Suprapubic skin (tissue), 4 donors: Measurements from ENCODE around the gene SMIM14.

Experiments
- EP300 ChIP-seq: sonication (generic); formaldehyde crosslinking; IDR thresholded peaks from one replicate; pipeline ENCODE4 v1.6.1; 2017; ENCODE audit warnings: antibody characterized with exemption
- POLR2A ChIP-seq, 2 donors: fragments of 450-650 bp; IDR thresholded peaks; one replicate each; pipeline ENCODE4 v1.6.1; 2017; ENCODE audit warnings: antibody characterized with exemption in 2 of 2, mild to moderate bottlenecking in 2 of 2, moderate library complexity in 2 of 2
- POLR2AphosphoS5 ChIP-seq, 3 donors: sonication (generic); formaldehyde crosslinking; IDR thresholded peaks; one replicate each; pipeline ENCODE4 v1.6.1; 2017; ENCODE audit warnings: antibody characterized with exemption in 3 of 3
- TF ChIP-seq, protein P1 (sequence below), 2 donors: fragments of 200-600 bp in 1 of 2; fragments of 450-650 bp in 1 of 2; sonication (generic) in 1 of 2; IDR thresholded peaks; one replicate each; pipeline ENCODE4 v1.5.1; 2016 to 2019; ENCODE audit warnings: antibody characterized with exemption in 2 of 2, mild to moderate bottlenecking in 1 of 2, moderate library complexity in 1 of 2

DNA sequence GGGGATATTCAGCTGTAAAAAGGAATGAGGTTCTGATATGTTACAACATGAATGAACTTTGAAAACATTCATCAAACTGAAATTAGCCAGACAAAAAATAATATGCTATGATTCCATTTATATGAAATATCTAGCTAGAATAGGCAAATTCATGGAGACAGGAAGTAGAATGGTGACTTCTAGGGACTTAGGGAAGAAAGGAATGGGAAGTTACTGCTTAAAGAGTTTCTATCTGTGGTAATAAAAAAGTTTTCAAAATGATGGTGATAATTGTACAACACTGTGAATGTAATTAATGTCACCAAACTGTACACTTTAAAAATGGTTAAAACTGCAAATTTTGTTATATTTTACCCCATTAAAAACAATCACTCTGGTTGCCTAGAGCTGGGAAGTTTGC lies 30.2 kb downstream of the SMIM14 start:
- TF ChIP-seq POLR2AphosphoS5 (IDR thresholded peaks at IDR 0.05), result no peak
- TF ChIP-seq, protein P1, sequence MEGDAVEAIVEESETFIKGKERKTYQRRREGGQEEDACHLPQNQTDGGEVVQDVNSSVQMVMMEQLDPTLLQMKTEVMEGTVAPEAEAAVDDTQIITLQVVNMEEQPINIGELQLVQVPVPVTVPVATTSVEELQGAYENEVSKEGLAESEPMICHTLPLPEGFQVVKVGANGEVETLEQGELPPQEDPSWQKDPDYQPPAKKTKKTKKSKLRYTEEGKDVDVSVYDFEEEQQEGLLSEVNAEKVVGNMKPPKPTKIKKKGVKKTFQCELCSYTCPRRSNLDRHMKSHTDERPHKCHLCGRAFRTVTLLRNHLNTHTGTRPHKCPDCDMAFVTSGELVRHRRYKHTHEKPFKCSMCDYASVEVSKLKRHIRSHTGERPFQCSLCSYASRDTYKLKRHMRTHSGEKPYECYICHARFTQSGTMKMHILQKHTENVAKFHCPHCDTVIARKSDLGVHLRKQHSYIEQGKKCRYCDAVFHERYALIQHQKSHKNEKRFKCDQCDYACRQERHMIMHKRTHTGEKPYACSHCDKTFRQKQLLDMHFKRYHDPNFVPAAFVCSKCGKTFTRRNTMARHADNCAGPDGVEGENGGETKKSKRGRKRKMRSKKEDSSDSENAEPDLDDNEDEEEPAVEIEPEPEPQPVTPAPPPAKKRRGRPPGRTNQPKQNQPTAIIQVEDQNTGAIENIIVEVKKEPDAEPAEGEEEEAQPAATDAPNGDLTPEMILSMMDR (IDR thresholded peaks at IDR 0.05), result no peak
- no peak for TF ChIP-seq POLR2A (IDR thresholded peaks at IDR 0.05)
- no peak for TF ChIP-seq EP300
